HL-60/S4 treated with retinoic acid at 250 ng/mL for 4 days and 3 days (cell line): ENCODE measurements around the gene IFT88.
"Not testable (repeated sequence)": the region's sequence is repeated elsewhere in the genome, so short reads cannot be mapped to it uniquely, and the experiment has no call there.

ENCODE experiments used
- in situ Hi-C: fragments of 300-500 bp; cut with MboI; formaldehyde crosslinking; loops from 2 replicates; pipeline ENCODE4 v1.7.0; 2022; ENCODE audit warnings: low sequenced_read_pairs

The IFT88 gene

DNA sequence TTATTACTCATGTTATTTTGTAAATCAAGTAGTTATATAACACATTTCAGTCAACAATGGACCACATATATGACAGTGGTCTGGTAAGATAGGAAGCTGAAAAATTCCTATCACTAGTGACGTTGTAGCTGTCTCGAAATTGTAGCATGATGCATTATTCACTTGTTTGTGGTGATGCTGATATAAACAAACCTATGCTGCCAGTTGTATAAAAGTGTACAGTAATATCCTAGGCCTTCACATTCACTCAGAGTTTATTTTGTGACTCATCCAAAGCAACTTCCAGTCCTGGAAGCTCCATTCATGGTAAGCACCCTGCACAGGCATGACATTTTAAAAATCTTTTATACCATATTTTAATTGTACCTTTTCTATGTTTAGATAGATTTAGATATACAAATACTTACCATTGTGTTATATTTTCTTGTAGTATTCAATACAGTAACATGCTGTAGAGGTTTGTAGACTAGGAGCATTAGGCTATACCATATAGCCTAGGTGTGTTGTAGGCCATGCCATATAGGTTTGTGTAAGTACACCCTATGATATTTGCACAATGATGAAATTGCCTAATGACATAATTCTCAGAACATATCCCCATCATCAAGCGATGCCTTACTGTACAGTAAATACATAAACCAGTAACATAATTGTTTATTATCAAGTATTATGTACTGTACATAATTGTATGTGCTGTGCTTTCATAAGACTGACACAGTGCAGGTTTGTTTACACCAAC lies 49.3 kb downstream of the IFT88 start:
- in situ Hi-C loops = no loop called here

DNA sequence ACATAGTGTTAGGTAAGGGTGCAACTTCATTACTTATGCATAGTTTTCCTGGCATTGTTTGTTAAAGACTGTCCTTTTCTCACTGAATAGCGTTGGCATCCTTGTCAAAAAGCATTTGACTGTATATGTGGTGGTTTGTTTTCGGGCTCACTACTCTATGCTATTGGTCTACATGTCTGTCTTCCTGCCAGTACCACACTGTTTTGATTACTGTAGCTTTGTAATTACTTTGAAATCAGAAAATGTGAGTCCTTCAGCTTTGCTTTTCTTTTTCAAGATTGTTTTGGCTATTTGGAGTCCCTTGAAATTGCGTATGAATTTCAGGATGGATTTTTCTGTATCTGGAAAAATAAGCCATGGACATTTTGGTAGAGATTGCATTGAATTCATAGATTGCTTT lies 56.0 kb downstream of the IFT88 start:
- in situ Hi-C loops = no loop called here

DNA sequence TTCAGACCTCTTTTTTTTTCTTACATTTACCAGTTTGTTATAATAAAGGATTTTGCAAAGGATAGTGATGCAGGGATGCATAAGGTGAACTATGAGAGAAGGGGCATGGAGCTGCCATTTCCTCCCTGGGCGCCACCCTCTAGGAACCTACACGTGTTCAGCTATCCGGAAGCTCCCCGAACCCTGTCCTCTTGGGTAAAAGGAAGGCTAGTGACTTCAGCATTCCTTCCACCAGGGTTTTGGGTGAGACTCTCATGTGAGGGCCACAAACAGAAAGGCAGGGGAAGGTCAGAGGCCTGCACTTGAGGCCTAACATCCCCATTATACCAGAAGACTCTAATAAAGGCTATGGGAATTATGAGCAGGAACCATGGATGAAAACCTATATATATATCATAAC lies 57.3 kb downstream of the IFT88 start:
- in situ Hi-C loops = no loop called here

DNA sequence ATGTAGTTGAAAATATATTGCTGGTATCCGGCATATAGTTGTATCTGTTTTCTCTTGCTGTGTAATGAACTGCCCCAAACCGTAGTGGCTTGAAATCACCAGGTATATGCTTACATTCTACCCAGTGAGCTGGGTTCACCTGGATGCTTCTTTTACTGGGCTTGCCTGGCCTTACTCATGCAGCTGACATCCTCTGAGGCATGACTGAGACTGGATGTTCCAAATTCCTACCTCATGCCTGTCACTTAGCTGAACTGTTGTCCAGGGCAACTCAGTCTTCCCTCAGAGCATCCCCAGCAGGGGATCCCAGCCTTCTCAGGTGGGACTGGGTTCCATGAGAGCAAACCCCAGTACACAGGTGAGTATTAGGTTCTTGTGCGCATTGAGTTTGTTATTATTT lies 66.8 kb downstream of the IFT88 start:
- in situ Hi-C loops = no loop called here

DNA sequence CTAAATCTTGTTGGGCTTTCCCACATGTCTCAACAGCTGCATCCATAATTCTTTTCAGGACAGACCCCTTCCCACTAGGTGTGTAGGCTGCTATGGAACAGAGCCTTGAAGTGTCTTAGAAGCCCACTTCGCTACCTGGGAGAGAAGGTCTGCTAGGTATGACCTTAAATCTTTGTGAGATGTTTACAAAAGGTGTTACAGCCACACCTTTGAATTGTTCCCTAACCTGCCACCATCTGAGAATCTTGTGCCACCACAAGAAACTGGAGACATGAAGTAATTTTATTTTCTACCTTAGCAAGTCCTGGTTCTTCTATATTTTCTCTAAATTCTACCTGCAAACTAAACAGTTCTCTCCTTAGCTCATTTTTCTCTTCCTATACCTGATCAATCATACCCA lies 69.1 kb downstream of the IFT88 start:
- in situ Hi-C loops = no loop called here

DNA sequence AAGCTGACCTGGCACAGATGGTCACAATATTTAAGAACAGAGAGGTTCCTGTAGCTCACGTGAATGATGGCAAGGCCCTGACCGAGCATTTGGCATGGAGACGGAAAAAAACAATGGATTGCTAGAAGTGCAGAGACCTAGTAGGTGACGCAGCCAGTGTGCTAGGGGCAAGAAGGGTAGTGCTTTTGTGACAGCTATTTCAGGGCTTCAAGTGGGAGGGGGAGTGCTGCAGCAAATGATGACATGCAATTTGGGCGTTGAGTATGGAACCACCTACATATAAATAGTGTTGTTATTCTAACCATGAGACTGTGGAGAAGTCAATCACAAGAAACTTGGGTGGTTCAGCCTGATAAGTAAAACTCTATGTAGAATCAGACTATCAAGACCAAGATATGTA lies 70.9 kb downstream of the IFT88 start:
- in situ Hi-C loops = no loop called here

DNA sequence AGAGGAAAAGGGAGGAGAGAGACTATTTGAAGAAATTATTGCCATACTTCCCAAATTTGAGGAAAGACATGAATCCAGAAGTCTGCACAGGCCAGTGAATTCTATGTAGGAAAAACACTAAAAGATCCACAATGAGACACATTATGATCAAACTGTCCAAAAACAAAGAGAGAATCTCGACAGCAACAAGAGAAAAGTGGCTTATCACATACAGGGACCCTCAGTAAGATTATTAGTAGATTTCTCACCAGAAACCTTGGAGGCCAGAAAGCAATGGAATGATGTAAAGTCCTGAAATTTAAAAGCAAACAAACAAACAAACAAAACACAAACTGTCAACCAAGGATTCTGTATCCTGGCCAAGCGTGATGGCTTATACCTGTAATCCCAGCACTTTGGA lies 80.8 kb downstream of the IFT88 start:
- in situ Hi-C loops = no loop called here

DNA sequence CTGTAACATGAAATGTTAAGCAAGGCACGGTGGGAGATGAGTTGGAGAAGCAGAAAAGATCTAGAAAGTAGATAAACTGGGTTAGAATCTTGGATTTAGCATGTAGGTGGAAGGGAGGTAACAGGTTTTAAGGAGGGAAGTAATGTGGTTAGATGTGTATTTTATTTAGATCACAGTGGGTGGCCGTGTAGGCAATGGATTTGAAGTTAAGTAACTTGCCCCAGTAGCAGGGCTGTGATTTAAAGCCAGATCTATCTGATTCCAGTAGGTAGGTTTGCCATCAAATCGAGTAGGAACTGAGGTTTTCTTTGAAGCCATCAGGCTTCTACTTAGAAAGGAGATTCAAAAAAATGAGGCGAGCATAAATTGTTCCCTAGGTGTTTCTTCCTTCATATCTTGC lies 86.0 kb downstream of the IFT88 start:
- in situ Hi-C loops = no loop called here

DNA sequence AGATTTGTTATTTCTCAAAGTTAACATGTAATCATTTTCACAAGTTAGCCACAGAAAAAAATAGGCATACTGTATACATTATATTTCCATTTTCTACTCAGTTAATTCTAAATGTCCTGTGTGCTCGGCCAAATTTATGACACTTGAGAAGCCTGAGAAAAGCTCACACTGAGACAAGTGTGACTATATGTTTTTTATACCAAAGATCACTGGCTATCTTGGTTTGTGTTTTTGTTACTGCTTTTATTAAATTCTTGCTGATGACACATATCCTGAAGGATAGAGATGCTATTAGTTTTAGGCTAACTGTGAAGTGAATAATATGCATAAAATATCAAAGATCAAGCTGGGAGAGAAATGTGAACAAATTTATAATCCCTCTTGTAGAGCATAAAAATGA lies 87.2 kb downstream of the IFT88 start:
- in situ Hi-C loops = no loop called here

DNA sequence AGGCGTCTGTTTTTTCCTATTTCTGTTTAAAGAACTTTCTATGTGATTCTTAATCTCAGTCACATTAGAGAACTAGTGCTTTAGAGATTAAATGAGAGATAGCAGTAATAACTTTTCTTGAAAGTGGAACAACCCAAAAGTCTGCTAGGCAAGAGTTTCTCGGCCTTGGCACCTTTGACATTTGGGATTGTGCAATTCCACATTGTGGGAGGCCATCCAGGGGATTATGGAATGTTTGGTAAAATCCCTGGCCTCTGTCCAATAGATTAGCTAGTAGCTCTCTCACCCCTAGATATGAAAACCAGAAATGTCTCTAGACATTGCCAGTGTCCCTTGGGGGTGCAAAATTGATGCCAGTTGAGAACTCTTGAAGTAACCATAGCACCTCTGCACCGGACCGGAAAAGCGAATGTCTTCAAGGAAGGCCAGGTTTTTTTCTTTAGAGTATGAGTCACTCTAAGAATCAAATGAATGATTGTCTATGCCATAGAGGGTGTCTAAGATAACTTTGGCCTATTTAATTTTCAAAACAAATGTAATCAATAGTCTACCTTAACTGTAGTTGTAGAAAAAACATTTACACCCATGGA lies 91.6 kb downstream of the IFT88 start:
- in situ Hi-C loops = no loop called here

DNA sequence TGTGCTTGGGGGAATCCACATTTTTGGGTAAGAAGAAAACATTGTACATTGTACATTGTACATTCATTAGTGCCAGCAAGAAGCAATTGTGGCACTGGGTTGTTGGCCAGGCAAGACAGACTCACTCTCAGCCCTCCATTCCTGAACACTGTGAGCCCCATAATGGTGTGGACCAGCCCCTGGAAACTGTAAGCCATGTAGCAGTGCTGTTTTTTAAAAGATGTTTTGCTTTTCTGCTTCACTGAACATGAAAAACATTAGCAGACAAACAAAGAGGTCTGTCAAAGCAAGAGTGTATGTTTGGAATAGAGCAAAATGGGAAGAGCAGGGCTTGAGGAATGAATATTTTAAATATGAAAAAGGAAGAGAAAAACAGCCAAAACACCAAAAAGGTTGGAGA lies 97.4 kb downstream of the IFT88 start:
- in situ Hi-C loops = no loop called here

DNA sequence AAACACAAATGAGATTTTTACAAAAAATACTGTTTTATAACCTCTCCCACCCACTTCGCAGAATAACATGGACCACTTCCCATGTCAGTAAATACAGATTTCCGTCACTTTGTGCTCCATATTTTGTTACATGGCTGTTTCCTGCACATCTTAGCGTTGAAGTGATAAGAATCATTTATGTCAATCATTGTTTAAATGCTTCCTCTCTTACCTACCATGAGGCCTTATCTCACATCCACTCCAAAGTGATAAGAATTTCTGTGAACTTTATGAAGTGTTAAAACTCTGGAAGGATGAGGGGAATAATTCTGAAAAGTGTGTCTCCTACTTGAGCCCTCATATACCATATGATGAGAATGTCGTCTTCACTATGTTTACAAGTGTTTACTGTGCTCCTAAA lies 100.0 kb downstream of the IFT88 start:
- in situ Hi-C loops = no loop called here

DNA sequence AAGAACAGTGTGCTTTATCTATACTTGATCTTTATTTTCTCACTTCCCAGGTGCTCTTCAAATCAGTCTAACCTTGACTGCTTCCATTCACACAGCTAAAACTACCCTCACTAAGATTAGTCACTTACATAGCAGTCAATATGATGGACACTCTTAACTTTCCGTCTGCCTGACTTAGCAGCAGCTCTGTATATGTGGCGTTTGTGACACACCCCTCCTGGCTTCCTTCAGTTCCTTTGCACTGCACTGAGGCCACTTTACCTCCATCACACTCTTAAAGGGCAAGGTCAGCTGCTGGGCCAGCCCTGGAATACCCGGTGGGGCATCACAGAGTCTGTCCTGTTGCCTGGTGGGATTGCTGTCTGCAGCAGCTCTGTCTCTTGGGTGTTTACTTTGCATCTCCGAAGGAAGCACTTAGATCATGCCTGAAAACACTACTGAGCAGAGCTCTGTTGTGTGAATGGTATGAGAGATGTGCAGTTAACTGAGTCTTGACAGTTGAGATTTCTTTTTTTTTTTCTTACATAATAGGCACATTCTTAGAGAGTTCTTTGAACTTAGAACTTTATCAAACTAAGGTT lies 101.0 kb downstream of the IFT88 start:
- in situ Hi-C loops = no loop called here

DNA sequence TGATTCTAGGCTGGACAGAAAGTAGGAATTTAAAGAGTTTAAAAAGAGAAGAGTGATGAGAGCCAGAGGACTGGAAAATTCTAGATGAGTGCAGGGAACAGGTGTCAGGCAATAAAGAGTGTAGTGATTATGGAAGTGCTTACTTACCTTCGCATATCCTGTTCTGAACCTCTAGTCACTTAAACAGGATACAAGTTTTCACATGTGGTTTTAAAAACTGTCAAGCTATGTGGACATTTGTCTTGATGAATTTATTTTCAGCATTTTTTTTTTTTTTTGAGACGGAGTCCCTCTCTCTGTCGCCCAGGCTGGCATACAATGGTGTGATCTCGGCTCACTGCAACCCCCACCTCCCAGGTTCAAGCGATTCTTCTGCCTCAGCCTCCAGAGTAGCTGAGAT lies 102.2 kb downstream of the IFT88 start:
- in situ Hi-C loops = no loop called here

DNA sequence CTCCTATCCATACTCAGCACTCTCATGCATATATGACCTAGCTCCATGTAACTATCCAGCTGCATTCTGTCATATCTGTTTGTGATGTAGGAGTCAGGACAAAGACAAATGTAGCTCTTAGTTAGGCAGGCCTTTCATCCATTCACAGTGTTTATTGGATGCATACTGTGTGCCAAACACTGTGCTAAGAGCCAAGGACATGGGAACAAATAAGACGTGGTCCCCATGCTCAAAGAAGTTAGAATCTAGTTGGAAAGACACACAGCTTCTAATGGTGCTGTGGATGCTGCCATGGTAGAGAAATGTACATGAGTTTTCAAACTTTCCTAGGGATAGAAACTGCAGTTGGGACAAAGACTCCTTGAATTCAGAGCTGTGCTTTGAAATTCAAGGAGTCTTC lies 104.8 kb downstream of the IFT88 start:
- in situ Hi-C loops = no loop called here

DNA sequence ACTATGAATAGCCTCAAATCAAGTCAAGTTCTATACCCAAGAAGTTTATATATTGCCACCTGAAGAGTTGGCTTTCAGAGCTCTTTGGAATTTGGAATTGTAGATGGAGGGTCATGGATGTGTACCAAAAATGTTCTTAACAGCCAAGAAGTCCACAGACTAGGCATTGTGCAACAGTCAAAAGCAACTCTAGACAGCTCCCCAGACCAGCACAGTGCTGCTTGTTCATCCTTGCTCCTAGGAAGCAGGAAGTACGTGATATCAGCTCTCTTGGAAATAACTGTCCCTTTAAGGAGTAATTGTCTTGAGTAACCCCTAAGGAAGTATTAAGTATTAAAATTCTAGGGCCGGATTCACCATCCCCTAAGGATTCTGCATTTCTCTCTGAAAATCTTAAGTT lies 105.8 kb downstream of the IFT88 start:
- in situ Hi-C loops = no loop called here

DNA sequence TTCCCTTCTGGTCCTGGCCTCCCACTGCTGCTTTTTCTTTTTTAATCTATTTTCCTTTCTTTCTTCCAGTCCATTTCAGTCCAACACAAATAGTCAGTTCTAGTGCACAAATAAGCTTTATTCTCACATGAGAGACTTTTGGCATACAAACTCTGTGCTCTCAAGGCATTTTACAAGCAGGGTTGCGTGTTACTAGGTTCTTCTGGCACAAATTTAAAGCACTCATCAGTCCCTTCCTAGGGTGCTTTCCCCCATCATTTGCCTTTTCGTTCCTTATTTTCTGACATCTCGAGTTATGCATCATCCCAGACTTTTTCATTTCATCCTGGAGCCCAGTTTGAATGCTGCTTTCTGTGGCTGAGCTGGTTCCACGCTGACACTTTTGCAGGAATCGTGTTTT lies 106.8 kb downstream of the IFT88 start:
- in situ Hi-C loops = no loop called here

DNA sequence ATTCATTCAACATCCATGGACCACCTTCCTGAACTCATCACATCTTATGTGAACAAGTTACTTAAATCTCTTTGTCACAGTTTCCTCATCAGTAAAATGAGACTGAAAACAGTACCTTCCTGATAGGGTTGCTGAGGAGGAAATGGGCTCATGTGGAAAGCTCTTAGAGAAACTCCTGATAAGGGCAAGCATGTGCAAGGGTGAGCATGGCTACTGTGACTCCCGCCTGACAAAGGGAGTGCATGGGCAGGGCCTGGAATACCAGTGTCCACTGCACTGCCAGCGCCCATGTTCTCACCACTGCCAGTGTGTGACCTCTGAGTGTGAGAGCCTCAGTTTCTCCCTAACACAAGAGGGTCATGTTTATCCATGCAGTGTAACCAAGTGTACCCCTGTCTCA lies 109.3 kb downstream of the IFT88 start:
- in situ Hi-C loops = no loop called here

DNA sequence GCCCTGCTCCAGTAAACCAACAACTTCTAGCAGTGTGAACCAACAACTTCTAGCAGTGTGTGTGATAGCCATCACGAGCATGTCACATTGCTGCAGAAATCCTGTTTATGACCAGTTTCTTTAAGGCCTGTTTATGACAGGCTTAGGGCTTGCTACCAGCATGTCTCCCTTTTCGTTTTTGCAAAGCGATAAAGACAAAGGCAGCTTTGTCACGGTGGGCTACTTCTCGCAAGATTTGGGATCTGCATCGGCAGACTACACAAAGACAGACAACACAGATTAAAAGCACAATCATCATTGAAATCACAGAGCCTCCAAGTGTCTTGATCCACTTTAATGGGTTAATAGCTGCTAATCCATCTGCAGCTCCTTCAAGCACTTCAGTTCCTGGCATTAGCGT lies 111.6 kb downstream of the IFT88 start:
- in situ Hi-C loops = not testable (repeated sequence)

DNA sequence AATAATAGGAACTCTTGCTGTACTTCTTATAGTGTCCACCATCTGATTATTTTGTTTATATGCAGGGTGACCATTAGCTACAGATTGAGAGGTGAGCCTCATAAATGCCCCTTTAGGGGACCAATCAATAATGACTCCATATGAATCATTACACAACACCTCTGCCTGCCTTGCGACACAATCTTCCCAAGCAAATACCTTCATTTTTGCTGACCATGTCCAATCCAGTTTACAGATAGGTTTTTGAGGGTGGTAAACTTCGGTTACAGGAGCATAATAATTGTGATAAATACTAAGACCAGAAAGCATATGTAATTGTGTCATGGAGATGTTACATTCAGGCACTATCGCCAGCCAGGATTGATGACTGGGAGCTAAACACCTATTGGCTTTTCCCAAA lies 112.9 kb downstream of the IFT88 start:
- in situ Hi-C loops = no loop called here

DNA sequence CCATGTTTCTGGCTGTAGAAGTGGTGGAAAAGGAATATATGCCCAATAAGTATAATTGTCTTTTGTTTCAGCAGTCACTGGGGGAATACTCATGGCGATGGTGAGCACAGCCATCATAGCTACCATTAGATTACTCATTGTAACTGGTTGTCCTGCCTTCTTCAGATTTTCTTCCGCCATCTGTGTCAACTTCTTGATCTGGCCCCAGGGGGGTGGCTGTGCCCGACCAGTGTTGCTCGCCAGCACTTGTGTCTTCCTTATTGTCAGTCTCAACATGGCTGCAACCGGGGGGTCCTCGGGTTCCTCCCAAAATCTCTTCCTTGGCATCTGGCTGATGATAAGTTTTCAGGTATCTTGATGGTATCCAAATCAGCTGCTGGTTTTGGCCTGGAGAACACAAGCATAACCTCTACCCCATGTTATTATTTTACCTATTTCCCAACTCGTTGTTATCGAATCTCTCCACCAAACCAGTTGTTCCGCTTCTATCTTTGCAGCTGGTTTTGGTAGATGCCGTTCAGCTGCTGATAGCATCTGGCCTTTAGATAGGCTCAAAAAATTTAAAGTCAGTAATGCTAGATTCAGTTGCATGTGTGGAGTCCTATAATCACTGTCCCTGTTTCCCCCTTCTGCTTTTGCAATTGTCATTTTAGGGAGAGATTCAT lies 113.6 kb downstream of the IFT88 start:
- in situ Hi-C loops = no loop called here

DNA sequence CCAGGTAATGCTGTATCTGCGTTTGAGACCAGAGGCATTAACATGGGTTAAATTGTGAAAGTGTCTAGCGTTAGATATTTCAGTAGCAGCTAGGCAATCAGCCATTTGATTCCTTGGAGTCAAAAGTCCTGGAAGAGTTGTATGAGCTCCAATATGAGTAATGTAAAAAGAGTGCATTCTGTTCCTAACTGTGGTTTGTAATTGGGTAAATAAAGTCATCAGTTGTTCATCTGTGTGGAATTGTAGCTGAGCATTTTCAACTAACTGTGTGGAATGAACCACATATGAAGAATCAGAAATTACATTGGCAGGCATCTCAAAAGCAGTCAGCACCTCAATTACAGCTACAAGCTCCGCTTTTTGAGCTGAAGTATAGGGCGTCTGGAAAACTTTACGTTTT lies 114.5 kb downstream of the IFT88 start:
- in situ Hi-C loops = not testable (repeated sequence)
